Activated naive CD8-positive, alpha-beta T cell treated with anti-CD3 and anti-CD28 coated beads, Interleukin-2, amount 10 ng/mL, durations not matched to agents 7 days and 5 days (primary cell): ENCODE measurements around the gene CCNY. TPM values are rescaled to one million over a fixed set of nuclear protein-coding genes. Genes with fewer than 3 reads are reported as not detected.

Experiments used
- ATAC-seq: fragments of 150-1000 bp; cut with Tn5 transposase; one replicate; pipeline ENCODE4 v1.10.0; 2021; ENCODE audit warnings: low read depth, moderate library complexity
- POLR2A ChIA-PET: fragments of 350-600 bp; sonication (Branson Sonifier 250); formaldehyde crosslinking; loops from one replicate; lab custom pipeline; 2021; ENCODE audit warnings: antibody characterized with exemption; lab: Charles Lee
- DNase-seq: peaks from one replicate; pipeline ENCODE4 v3.0.0; 2021
- H3K27ac Mint-ChIP-seq: one replicate; pipeline ENCODE4 v1.8.0; 2022; ENCODE audit warnings: mild to moderate bottlenecking, mixed read lengths
- H3K27me3 Mint-ChIP-seq: one replicate; pipeline ENCODE4 v1.8.0; 2022; ENCODE audit warnings: mild to moderate bottlenecking, moderate library complexity, mixed read lengths
- H3K36me3 Mint-ChIP-seq: one replicate; pipeline ENCODE4 v1.8.0; 2021; ENCODE audit warnings: mild to moderate bottlenecking, mixed read lengths
- H3K4me1 Mint-ChIP-seq: one replicate; pipeline ENCODE4 v1.8.0; 2021; ENCODE audit warnings: mixed read lengths
- H3K4me3 Mint-ChIP-seq: one replicate; pipeline ENCODE4 v1.8.0; 2022; ENCODE audit warnings: mild to moderate bottlenecking, moderate library complexity, mixed read lengths
- H3K9me3 Mint-ChIP-seq: one replicate; pipeline ENCODE4 v1.8.0; 2021; ENCODE audit warnings: mixed read lengths
- total RNA-seq, 2 experiments: library from RNA; stranded (reverse); gene quantifications; one replicate each; pipeline ENCODE4 v1.2.3, GENCODE V29; 2021

The CCNY gene
- total RNA-seq, 2 experiments from 2014 or later = 66.6 to 72.2 TPM

DNA sequence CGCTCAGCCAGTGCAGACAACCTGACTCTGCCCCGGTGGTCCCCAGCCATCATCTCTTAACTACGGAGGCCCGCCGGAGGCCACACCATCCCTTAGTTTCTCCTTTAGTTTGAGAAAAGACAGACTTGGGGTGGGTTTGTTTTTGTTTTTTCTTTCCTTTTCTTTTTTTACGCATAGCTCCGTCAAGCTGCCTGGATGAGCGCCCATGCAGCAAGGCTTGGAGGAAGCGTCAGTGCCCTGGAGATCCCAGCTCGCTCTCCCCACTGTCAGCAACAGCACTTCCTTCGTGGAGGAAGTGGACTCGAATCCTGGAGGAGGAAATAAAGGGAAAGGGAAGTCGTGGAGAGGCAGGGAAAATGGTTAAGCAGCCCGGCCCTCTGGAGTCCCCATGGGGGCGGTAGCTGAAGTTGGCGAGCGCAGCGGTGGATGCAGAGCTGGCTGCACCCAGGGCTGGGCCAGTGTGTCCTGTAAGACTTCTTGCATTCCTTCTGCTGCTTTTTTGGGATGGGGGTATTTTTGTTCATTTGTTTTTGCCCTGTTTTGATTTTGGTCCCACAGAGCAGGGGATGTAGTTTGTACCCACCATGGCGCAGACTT, 232.9 kb downstream of the CCNY start:
- Mint-ChIP-seq H3K36me3 (peaks cover 21% of the 10 kb centered on the region), H3K4me1 (peaks cover 6% of the 10 kb centered on the region), H3K9me3 (no peaks in the 10 kb centered on the region), H3K27ac (no peak overlapping the region), H3K27me3 (no peaks in the 10 kb centered on the region), H3K4me3 (no peak overlapping the region)
- POLR2A ChIA-PET = no interaction called here
- ATAC-seq (no peak), DNase-seq (no peak)

DNA sequence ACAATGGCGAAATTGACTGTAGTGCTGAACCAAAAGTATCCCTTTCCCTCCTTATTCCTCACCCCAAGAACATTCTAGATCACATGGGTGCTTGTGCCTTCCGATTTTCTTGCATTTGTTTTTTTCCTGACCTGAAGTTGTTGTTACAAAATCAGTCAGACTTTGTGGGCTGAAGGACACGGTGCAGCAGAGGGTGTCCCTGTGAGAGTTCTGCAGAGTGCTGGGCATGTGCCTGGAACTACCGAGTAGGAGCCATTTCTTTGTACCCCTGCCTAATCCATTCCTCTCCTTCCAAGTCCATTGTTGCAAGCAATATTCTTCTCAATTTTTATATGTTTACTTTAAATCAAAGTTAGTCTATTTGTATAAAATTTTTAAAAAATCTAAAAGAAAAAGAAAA, 233.5 kb downstream of the CCNY start:
- H3K27ac Mint-ChIP-seq = no peak overlapping the region

GRCh38 chr10:35570397-35570796, 234.1 kb downstream of the CCNY start:
- no peak for DNase-seq
- Mint-ChIP-seq H3K4me1 (peaks cover 2% of the 10 kb centered on the region), H3K27me3 (no peaks in the 10 kb centered on the region), H3K27ac (no peak overlapping the region), H3K4me3 (no peak overlapping the region), H3K9me3 (no peaks in the 10 kb centered on the region), H3K36me3 (peaks cover 27% of the 10 kb centered on the region)
- no peak for ATAC-seq
- POLR2A ChIA-PET = no interaction called here

More for the DNA sequence above, 233.5 kb downstream of the CCNY start:
- no peak for ATAC-seq
- H3K27me3 Mint-ChIP-seq = no peaks in the 10 kb centered on the region
- no peaks in the 10 kb centered on the region for H3K9me3 Mint-ChIP-seq
- H3K4me3 Mint-ChIP-seq = no peak overlapping the region
- POLR2A ChIA-PET = no interaction called here
- H3K4me1 Mint-ChIP-seq = peaks cover 2% of the 10 kb centered on the region
- no peak for DNase-seq
- H3K36me3 Mint-ChIP-seq = peaks cover 26% of the 10 kb centered on the region

GRCh38 chr10:35572583-35572982, 236.3 kb downstream of the CCNY start:
- DNase-seq (no peak), ATAC-seq (no peak)
- Mint-ChIP-seq H3K27me3 (no peaks in the 10 kb centered on the region), H3K36me3 (peaks cover 23% of the 10 kb centered on the region), H3K4me1 (peaks cover 2% of the 10 kb centered on the region), H3K4me3 (no peak overlapping the region), H3K27ac (no peak overlapping the region), H3K9me3 (no peaks in the 10 kb centered on the region)
- POLR2A ChIA-PET = no interaction called here

DNA sequence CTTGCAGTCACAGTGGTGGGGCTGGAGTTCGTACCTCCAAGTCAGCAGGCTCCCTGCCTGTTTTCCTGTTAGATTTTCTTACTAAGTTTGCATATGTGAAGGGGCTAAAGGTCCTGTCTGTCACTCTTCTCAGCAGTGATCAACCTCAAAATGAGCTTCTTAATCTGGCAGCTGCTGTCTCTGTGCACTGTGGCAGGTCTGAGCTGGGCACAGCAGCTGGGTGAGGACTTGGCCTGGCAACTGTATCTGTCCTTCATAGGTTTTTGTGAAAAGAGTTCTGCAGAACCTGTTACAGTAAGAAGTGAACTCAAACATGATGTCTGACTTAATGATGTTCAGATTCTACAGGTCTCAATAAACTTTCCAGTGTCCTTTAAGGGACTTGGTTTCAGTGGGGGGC, 237.5 kb downstream of the CCNY start:
- Mint-ChIP-seq H3K27me3 (no peaks in the 10 kb centered on the region), H3K4me1 (peaks cover 2% of the 10 kb centered on the region), H3K9me3 (no peaks in the 10 kb centered on the region), H3K4me3 (no peak overlapping the region), H3K36me3 (peaks cover 23% of the 10 kb centered on the region), H3K27ac (no peak overlapping the region)
- ATAC-seq (no peak), DNase-seq (no peak)
- POLR2A ChIA-PET = no interaction called here

GRCh38 chr10:35574924-35575352, 238.6 kb downstream of the CCNY start:
- H3K36me3 Mint-ChIP-seq = peaks cover 20% of the 10 kb centered on the region
- no peaks in the 10 kb centered on the region for H3K9me3 Mint-ChIP-seq
- POLR2A ChIA-PET = no interaction called here
- ATAC-seq (no peak), DNase-seq (no peak)
- no peak overlapping the region for H3K4me3 Mint-ChIP-seq
- H3K27me3 Mint-ChIP-seq = peaks cover 2% of the 10 kb centered on the region
- peaks cover 2% of the 10 kb centered on the region for H3K4me1 Mint-ChIP-seq
- H3K27ac Mint-ChIP-seq = no peak overlapping the region

DNA sequence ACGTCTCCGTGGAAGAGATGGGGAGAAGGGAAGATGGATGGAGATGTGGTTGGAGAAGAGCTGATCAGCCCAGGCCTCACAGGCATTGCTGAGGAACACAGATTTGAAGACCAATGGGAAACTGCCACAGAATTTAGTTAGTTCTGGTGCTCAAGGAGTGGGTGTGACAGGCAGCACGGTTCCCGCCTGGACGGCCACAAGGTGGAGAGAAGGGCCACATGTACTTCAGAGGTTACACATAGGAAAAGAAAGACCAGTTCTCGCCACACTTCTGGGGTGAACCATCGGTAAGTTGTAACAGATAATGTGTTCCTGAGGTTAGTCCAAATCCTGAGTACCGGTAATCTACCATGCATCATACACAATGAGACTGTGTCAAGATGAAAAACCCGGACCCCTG, 239.3 kb downstream of the CCNY start:
- DNase-seq (no peak), ATAC-seq (no peak)
- Mint-ChIP-seq H3K4me1 (peaks cover 2% of the 10 kb centered on the region), H3K27me3 (peaks cover 2% of the 10 kb centered on the region), H3K9me3 (no peaks in the 10 kb centered on the region), H3K4me3 (no peak overlapping the region), H3K36me3 (peaks cover 20% of the 10 kb centered on the region), H3K27ac (no peak overlapping the region)
- POLR2A ChIA-PET = no interaction called here

DNA sequence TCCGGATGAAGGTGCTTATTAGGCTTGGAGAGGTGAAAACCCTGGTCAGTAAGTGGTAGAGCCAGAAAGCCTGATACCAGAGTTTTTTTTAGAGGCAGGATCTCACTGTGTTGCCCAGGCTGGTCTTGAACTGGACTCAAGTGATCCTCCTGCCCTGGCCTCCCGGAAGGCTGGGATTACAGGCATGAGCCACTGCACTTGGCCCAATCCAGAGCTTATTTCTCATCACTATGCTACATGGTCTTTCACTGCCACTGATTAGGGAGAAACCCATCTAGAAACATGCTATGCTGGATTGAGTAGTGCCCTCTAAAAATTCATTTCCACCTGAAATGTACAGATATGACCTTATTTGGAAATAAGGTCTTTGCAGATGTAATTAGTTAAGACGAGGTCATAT, 240.4 kb downstream of the CCNY start:
- peaks cover 2% of the 10 kb centered on the region for H3K27me3 Mint-ChIP-seq
- DNase-seq (no peak), ATAC-seq (no peak)

GRCh38 chr10:35577926-35578617, 241.8 kb downstream of the CCNY start:
- peaks cover 16% of the 10 kb centered on the region for H3K36me3 Mint-ChIP-seq
- no peak for ATAC-seq
- peaks cover 2% of the 10 kb centered on the region for H3K4me1 Mint-ChIP-seq
- no peak overlapping the region for H3K4me3 Mint-ChIP-seq
- no peak for DNase-seq
- H3K27ac Mint-ChIP-seq = no peak overlapping the region
- H3K9me3 Mint-ChIP-seq = no peaks in the 10 kb centered on the region
- H3K27me3 Mint-ChIP-seq = peaks cover 2% of the 10 kb centered on the region
- POLR2A ChIA-PET = no interaction called here

More for the DNA sequence above, 240.4 kb downstream of the CCNY start:
- POLR2A ChIA-PET = interaction anchor here (0.5 kb wide), 1 partner anchor 19 kb away, joined by 3 read pairs; no protein-coding TSS in a partner anchor
- peaks cover 2% of the 10 kb centered on the region for H3K4me1 Mint-ChIP-seq
- no peak overlapping the region for H3K27ac Mint-ChIP-seq
- no peak overlapping the region for H3K4me3 Mint-ChIP-seq
- H3K36me3 Mint-ChIP-seq = peaks cover 20% of the 10 kb centered on the region
- no peaks in the 10 kb centered on the region for H3K9me3 Mint-ChIP-seq

- H3K36me3 Mint-ChIP-seq = peaks cover 13% of the 10 kb centered on the region
- POLR2A ChIA-PET = no interaction called here
- peaks cover 2% of the 10 kb centered on the region for H3K4me1 Mint-ChIP-seq
- H3K27me3 Mint-ChIP-seq = peaks cover 2% of the 10 kb centered on the region
- H3K4me3 Mint-ChIP-seq = no peak overlapping the region
- DNase-seq = no peak
- H3K27ac Mint-ChIP-seq = no peak overlapping the region
- no peak for ATAC-seq
- no peaks in the 10 kb centered on the region for H3K9me3 Mint-ChIP-seq
Observed at GRCh38 chr10:35578618-35578956, 242.3 kb downstream of the CCNY start.

- H3K27me3 Mint-ChIP-seq = peaks cover 2% of the 10 kb centered on the region
- no peak overlapping the region for H3K4me3 Mint-ChIP-seq
- no peaks in the 10 kb centered on the region for H3K9me3 Mint-ChIP-seq
- DNase-seq (no peak), ATAC-seq (no peak)
- POLR2A ChIA-PET = no interaction called here
- no peak overlapping the region for H3K27ac Mint-ChIP-seq
- peaks cover 9% of the 10 kb centered on the region for H3K36me3 Mint-ChIP-seq
- peaks cover 2% of the 10 kb centered on the region for H3K4me1 Mint-ChIP-seq
Observed at GRCh38 chr10:35579116-35579515, 242.8 kb downstream of the CCNY start.

- Mint-ChIP-seq H3K4me3 (no peak overlapping the region), H3K36me3 (peaks cover 5% of the 10 kb centered on the region), H3K4me1 (no peaks in the 10 kb centered on the region), H3K27ac (no peak overlapping the region), H3K9me3 (no peaks in the 10 kb centered on the region), H3K27me3 (peaks cover 2% of the 10 kb centered on the region)
- ATAC-seq (no peak), DNase-seq (no peak)
- POLR2A ChIA-PET = no interaction called here
Observed at GRCh38 chr10:35579726-35580422, 243.6 kb downstream of the CCNY start.

DNA sequence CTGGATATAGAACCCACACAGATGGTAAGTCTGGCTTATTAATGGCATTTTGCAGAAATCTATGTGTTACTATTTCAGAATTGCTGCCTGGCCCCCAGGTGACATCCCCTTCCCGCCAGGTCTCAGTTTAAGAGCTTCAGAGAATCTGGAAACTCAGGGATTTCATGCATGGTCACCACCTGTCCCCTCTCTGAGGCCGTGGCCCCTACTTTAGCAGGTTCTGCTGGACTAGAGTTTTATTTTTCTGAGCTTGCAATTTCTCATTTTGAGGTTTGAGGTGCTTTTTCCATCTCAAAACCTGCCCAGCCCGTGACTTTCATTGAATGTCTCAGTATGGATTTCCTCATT, 244.1 kb downstream of the CCNY start:
- H3K27me3 Mint-ChIP-seq = peaks cover 4% of the 10 kb centered on the region
- ATAC-seq (no peak), DNase-seq (no peak)
- H3K4me1 Mint-ChIP-seq = no peaks in the 10 kb centered on the region
- POLR2A ChIA-PET = no interaction called here
- no peaks in the 10 kb centered on the region for H3K9me3 Mint-ChIP-seq
- peaks cover 3% of the 10 kb centered on the region for H3K36me3 Mint-ChIP-seq
- H3K4me3 Mint-ChIP-seq = no peak overlapping the region
- H3K27ac Mint-ChIP-seq = no peak overlapping the region

DNA sequence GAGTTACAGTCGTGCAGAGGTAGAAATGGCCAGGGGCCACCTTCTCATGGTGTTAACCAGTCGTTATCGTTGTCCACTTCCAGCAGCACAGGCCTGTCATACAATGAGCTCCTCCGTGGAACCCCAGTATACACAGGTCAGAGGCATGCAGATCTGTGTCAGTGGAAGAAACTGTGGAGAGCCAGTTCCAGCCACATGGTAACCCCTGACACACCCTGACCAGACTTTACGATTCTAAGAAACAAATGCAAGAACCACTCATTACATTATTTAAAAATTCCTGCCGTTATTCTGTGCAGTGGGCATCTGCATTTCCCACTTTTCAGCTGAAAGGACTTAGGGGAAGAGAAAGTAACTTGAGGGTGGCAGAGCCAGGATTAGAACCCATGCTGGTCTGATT, 245.3 kb downstream of the CCNY start:
- no peaks in the 10 kb centered on the region for H3K9me3 Mint-ChIP-seq
- no peak for ATAC-seq
- peaks cover 4% of the 10 kb centered on the region for H3K27me3 Mint-ChIP-seq

More for the DNA sequence above, 245.3 kb downstream of the CCNY start:
- H3K4me1 Mint-ChIP-seq = no peaks in the 10 kb centered on the region
- POLR2A ChIA-PET = no interaction called here
- no peak overlapping the region for H3K4me3 Mint-ChIP-seq
- no peak overlapping the region for H3K27ac Mint-ChIP-seq
- H3K36me3 Mint-ChIP-seq = no peaks in the 10 kb centered on the region
- DNase-seq = no peak
